HUDEP-2 (cell line): ENCODE results near the gene PAN3.
"Not testable (repeated sequence)": the region's sequence is repeated elsewhere in the genome, so short reads cannot be mapped to it uniquely, and the experiment has no call there.

ENCODE experiments used
- DNase-seq, 76 experiments: peaks; one replicate each; lab custom pipeline; 2025; ENCODE audit not compliant: unreplicated experiment in 76 of 76; lab: John Stamatoyannopoulos, UW

PAN3 gene

GRCh38 chr13:28138012-28138755, at the start of gene PAN3:
Gene PAN3 (plus strand): TSS chr13:28138545. CDS start chr13:28138658, 113 bp downstream.
- DNase-seq: peak in 75 of 76 experiments; percentile 4 to 87 (median 75)

- DNase-seq: no peak
These were observed 49.3 kb upstream of the PAN3 start for GRCh38 chr13:28089065-28089464.

- DNase-seq: peak in 6 of 76 experiments; percentile 4 to 35 (median 8)
These were observed 45.9 kb upstream of the PAN3 start for GRCh38 chr13:28092431-28092830.

- DNase-seq: peak in 13 of 76 experiments; percentile 6 to 52 (median 22)
These were observed 44.5 kb upstream of the PAN3 start for GRCh38 chr13:28093881-28094280.

- peak in 3 of 76 experiments; percentile 2 to 6 (median 4) for DNase-seq
These were observed 44.0 kb upstream of the PAN3 start for GRCh38 chr13:28094306-28094705.

GRCh38 chr13:28097503-28097902, 40.8 kb upstream of the PAN3 start:
- no peak for DNase-seq

GRCh38 chr13:28099396-28100149, 38.8 kb upstream of the PAN3 start:
- DNase-seq: no peak

- peak in 2 of 76 experiments; percentile 1 to 17 for DNase-seq
These were observed 37.9 kb upstream of the PAN3 start, which contains the start of gene FLT3 for GRCh38 chr13:28100150-28101121. Gene FLT3 (minus strand): TSS chr13:28100576. CDS start chr13:28100510, 66 bp downstream.

GRCh38 chr13:28101886-28102285, 36.5 kb upstream of the PAN3 start:
- not testable (repeated sequence) for DNase-seq

GRCh38 chr13:28106976-28107375, 31.4 kb upstream of the PAN3 start:
- no peak for DNase-seq

- no peak for DNase-seq
These were observed 27.9 kb upstream of the PAN3 start for GRCh38 chr13:28110414-28110813.

GRCh38 chr13:28116736-28117135, 21.6 kb upstream of the PAN3 start:
- no peak for DNase-seq

GRCh38 chr13:28117689-28118377, 20.5 kb upstream of the PAN3 start:
- peak in 72 of 76 experiments; percentile 4 to 87 (median 66) for DNase-seq

- peak in 10 of 76 experiments; percentile 3 to 21 (median 17) for DNase-seq
These were observed 18.0 kb upstream of the PAN3 start for GRCh38 chr13:28120317-28120716.

GRCh38 chr13:28121224-28121623, 17.1 kb upstream of the PAN3 start:
- DNase-seq: no peak

GRCh38 chr13:28128030-28128429, 10.3 kb upstream of the PAN3 start:
- DNase-seq: peak in 4 of 76 experiments; percentile 5 to 28 (median 13)

- DNase-seq: no peak
These were observed 9.4 kb upstream of the PAN3 start for GRCh38 chr13:28128926-28129325.

GRCh38 chr13:28129911-28130693, 8.2 kb upstream of the PAN3 start:
- DNase-seq: no peak

- DNase-seq: no peak
These were observed 6.7 kb upstream of the PAN3 start for GRCh38 chr13:28131646-28132045.
